Measurements from ENCODE around the gene DUSP15. TPM values are rescaled to one million over a fixed set of nuclear protein-coding genes. Genes with fewer than 3 reads are reported as not detected.

The DUSP15 gene
- polyA plus RNA-seq, 4 donors: 16.6 to 20.7 (median 19.1) TPM

DNA sequence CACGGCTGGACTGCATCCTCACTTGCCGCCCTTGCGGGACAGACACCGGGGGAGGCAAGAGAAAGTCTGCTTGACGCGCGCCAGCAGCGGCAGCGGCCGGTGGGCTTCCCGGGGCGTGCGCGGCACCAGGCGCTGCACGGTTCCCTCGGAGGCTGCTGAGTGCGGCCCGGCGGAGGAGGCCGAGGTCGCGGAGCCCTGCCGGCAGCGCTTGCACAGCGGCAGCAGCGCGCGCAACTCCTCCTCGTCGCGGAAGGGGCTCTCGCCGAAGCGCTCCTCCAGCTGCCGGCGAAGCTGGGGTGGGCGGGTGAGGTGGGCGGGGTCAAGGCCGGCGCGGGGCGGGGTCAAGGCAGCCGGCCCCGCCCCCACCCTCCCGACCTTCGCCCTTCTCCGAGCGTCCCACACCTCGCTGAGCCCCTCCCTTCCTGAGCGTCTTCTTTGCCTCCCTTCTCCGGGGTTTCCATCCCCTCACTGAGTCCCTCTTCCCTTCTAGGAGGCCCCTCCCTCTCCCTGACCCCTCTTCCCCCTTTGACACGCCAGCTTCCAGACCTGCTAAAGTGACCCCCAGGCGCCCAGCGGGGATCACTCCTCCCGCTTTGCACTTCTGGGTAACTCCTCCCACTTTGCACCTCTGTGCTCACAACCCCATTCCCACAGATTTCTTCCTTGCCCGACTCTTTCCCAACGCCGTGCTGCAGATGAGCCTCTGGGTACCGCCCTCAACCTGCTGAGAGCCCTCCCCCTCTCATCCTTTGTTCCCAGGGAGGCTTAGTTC lies 8.8 kb downstream of the DUSP15 start:
- peak in 1 of 4 donors; percentile 59 for DNase-seq (ENCODE audit: low read depth in 4 of 4, low spot score in 2 of 4)

DNA sequence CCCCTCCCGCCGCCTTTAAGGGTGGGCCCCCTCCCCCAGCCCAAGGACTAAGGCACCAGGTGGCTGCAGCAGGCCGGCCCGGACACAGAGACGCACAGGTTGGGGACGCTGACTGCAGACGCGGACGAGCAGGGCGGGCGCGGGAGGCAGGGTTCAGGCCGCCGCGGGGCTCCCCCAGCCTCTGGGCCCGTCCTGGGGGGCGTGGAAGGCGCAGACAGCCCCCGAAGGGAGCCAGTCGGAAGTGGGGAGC lies 9.3 kb downstream of the DUSP15 start:
- DNase-seq (ENCODE audit: low read depth in 4 of 4, low spot score in 2 of 4): no peak

DNA sequence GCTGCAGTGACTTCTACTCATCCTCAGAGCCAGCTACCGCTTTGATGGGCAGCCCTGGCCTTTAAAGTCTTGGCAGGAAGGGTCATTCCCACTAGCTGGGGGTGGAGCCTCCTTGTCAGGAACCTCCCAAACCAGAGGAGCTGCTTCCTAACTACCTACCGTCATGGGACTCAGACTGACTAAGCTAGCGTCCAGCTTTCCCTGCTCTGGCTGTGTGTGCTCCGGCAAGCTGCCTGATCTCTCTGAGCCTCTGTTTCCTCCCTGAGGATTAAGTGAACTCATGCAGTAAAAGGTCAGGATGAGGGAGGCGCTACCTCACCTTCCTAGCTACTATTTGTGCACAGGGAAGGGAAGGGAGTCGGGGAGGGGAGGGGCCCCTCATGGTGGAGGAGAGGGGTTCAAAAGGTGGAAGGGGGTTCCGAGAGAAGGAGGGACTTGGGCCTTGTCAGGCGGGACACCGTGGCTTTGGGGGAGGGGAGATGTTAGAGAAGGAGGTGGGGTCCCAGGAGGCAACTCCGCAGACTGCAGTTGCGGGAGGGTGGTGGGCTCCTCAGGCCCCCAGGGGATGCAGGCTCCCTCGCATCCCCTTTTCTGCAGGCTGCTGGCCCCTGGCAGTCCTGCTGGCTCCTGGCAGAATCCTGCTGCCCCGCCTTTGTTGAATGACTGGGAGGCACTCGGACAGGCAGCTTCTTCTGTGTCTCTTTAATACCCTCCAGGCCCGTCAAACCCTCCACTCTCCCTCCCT lies 9.8 kb downstream of the DUSP15 start:
- DNase-seq (ENCODE audit: low read depth in 4 of 4, low spot score in 2 of 4): no peak

DNA sequence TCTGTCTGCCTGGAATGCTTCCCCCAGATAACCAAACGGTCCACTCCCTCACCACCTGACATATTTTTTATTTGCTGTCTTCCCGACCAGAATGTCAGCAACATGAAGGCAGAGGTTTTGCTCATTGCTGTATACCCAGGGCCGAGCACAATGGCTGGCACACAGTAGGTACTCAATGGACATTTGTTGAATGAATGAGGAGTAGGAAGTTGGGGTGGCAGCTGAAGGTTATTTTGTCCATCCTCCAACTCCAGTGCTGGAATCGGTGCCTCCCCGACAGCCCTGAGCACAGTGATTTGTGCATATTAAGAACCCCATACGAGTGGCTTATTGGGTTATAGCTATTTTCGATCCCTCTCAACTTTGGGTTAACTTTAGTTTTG lies 10.3 kb downstream of the DUSP15 start:
- no peak for DNase-seq (ENCODE audit: low read depth in 4 of 4, low spot score in 2 of 4)

DNA sequence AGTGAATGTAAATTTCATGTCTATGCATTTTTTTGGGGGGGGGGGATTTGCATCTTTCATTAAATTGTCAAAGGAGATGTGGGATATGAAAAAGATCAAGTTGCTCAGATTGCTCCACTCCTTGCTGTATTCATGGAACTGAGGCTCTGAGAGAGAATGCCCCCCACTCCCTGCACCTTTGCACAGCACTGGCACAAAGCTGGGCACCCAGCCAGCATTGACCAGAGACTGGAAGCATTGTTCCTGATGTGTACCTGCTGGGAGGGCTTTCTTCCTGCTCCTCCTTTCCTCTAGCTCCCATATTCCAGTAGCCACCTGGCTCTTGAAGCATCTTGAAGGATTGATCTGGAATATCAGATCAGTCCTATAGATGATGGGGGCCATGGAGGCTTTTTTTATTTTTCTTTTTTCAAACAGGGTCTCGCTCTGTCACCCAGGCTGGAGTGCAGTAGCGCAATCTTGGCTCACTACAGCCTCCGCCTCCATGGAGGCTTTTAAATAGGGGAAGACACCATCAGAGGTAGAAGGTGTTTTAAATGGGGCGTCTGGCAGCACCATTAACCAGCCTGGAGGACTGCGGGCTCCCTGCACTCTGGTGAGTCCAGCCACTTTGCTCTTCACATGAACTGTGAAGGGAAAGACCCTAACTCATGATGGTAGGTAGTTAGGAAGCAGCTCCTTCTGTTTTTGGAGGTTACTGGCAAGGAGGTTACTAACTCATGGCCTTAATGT lies 10.9 kb downstream of the DUSP15 start:
- no peak for DNase-seq (ENCODE audit: low read depth in 4 of 4, low spot score in 2 of 4)

DNA sequence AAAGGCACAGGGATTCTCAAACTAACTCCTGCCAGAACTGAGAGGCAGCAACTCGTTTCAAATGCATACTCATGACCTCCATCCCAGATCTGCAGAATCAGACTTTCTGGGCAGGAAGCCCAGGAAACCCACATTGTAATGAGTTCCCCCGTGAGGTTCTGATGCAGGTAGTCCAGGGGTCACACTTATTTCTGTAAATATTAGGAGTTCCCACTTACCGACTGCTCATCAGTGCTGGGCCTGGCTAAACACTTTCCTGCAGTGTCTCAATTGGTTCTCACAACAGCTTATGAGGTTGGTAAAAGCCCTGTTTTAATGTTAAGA lies 11.6 kb downstream of the DUSP15 start:
- DNase-seq (ENCODE audit: low read depth in 4 of 4, low spot score in 2 of 4): no peak

DNA sequence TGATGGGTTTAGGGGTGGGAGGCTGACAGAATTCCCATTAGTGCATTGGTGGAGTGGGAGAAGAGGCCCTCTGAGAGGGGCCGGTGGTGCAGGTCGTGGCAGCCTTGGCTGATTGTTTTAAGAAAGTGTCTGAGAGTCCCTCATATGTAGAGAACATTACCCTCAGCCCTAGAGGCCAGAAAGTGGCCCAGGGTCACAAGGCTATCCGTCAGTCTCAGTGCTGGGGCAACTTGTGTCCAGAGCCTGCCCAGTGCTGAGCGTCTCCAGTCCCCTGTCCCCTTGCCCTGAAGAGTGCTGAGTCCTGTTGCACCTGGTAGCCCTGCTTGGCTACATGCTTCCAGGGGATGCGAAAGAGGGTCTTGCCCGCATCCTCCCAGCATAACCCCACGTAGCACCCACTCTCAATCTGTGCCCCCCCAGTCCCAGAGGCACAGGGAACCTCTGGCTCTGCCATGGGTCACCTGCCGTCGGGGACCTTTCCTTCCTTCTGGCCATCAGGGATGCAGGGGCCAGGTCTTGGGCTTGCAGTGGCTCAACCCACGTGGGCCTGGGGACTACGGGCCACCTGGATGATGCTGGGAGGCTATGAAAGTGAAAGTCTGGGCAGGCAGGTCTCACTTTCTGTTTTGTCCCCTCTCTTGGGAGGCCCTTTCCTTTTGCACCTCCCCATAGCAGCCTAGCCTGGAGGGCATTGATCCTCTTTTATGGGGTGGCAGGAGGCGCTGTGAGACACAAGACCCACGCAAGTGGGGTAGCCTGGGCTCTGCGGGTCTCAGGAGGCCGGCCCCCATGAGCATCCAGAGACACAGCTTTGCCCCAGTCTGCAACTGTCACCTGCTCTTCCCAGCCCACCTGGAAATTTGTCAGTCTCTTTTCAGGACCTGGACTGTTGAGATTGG lies 12.2 kb downstream of the DUSP15 start:
- no peak for DNase-seq (ENCODE audit: low read depth in 4 of 4, low spot score in 2 of 4)

DNA sequence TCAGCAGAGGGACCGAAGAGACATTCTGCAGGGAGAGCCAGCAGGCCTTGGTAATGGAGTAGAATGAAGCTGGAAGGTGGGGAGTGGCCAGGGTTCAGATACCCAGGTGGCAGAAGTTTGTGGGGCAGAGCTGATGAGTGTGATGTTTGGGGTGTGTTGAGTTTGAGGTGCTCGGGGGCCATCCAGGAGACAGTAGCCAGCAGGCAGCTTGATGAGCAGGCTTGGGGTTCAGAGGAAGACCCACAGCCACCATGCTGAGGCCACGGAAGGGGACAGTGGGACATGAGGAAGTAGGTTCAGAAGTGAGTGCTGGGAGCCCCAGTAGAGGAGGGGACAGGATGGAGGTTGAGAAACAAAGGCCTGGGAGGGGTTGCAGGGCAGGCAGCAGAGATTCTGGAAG lies 13.8 kb downstream of the DUSP15 start:
- no peak for DNase-seq (ENCODE audit: low read depth in 4 of 4, low spot score in 2 of 4)

DNA sequence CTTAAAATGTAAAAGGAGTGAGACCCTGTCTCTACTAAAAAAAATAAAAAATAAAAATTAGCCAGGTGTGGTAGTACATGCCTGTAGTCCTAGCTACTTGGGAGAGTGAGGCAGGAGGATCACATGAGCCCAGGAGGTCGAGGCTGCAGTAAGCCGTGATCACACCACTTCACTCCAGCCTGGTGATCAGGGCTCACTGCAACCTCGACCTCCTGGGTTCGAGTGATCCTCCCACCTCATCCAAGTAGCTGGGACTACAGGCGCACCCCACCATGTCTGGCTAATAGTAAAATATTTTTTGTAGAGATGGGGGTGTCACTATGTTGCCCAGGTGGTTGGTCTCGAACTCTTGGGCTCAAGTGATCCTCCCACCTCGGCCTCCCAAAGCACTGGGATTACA lies 16.8 kb downstream of the DUSP15 start:
- no peak for DNase-seq (ENCODE audit: low read depth in 4 of 4, low spot score in 2 of 4)

DNA sequence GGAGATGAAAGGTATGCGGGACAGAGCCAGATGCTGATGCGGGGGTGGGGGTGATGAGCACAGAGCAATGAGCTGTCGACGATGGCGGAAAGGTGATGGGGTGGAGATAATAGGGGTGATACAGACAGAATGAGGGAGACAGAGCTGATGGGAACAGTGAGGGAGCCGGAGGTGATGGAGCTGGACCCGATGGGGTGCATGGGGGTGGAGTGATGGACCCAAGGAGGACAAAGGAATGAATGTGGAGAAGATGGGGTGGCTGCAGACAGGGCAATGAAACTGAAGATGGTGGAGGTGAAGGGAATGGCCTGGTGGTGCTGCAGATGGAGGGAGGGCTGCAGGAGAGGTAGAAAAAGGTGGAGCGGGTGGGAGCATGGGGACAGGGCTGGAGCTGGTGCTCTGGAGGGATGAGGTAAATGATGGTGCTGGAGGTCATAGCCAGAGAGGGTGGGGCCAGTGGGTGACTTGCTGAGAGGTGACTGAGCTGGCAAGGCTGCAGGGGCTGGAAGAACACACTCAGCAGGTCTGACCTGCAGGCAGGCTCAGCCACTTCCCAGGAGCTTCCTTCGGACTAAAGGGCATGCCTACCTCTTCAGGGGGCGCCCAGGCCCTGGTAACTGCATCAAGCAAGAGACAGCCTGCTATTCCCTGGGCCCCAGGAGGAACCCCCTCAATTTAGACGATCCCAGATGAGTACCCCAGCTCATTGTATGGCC lies 18.9 kb downstream of the DUSP15 start:
- no peak for DNase-seq (ENCODE audit: low read depth in 4 of 4, low spot score in 2 of 4)

DNA sequence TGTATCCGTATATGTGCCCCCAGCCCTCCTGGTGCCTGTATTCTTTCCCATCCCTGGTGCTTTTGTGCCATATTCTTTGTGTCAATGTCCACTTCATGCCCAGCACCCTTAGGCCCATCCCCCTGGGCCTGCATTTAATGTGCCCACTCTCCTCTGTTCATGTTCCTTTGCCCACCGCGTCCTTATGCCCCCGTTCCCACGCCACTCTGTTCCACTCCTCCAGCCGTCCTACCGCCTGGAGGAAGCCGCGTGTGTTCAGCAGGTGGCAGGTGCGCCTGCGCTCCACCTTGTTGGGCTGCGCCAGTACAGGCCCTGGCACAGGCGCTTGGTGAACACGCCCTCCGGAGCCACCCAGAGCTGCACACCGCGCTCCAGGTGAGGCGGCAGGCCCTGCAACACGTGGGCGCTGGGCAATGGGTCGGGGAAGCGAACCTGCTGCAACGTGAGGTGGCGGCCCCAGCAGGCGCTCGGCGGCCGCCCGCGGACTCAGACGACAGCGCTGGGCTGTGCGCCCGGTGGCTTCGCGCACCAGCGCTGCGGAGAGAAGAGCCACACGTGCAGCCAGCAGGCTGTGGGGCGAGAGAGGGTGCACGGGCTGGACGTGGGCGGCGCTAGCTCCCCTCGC lies 20.9 kb downstream of the DUSP15 start:
- no peak for DNase-seq (ENCODE audit: low read depth in 4 of 4, low spot score in 2 of 4)

DNA sequence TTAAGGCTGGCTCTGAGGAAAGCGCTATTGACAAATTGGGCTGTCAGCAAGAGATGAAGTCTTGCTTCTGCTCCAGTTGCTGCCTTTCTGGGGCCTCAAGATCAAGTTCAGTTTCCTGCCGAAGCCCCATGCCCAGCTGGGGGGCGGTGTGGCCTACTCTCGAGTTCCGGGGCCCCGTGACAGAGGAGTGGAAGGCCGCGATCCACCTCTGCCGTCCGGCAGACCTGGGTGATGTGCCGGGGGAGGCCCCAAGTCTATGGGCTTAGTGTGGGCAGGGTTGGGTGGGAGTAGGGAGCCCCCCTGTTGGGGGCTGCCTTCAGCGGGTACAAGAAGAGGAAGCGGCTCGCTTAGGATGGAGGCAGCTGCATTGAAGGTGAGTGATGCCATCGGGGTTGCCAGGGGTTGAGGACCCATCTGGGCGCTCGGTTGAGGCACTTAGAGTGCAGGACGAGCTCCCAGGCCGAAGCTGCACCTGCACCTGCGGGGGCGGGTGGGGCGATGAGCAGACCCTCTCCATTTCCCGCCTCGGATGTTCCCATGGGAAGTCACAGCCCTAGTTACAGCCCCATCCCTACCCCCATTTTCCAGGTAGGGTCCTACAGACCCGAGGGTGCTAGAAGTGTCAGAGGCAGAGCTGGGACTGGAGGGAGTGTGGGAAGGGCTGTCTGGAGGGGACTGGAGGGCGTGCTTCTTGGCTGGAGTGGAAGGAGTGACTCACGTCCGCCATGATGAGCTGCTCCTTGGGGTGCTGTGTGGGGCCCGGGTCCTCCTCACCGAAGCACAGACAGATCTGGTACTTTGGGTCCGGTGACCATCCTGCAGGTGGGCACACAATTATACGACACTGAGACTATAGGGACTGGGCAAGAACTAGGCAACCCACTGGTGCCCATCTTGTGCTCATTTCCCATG lies 22.0 kb downstream of the DUSP15 start:
- DNase-seq (ENCODE audit: low read depth in 4 of 4, low spot score in 2 of 4): no peak

DNA sequence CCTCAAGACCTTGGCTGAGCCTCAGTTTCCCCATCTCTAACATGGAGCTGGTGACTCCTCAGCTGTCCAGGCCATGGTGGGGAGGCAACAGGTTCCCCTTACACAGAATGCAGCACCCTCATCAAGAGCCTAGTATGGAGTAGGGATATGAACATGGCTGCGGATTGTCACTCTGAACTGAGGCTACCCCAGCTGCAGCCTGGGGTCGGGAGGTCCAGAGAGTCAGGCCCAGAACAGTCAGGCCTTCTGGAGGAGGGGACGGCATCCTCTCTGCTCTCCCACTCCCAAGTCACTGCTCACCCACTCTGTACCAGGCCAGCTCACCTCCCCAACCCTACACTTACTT lies 23.6 kb downstream of the DUSP15 start:
- DNase-seq (ENCODE audit: low read depth in 4 of 4, low spot score in 2 of 4): no peak

DNA sequence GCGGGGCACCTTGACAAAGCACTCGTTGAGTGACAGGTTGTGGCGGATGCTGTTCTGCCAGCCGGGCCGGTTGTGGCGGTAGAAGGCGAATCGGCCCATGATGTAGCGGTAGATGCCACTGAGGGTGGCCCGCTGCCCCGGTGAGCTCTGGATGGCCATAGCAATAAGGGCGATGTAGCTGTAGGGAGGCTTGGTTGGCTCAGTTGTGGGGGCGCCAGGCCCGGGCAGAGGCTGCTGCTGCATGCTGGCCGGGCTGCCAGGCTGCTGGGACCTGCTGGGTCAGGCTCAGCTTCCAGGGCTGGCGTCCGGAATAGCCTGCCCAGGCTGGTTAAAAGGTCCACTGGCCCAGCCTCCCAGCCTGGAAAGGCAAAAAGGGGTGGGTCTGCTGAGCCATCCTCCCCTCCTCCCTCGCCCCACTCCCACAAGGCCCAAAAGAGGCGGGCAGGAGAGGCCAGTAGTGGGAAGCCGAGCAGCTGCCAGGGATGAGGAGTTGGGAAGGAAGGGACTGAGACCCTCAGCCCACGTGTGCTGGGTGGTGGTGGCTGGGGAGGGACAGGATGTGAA lies 24.9 kb downstream of the DUSP15 start, which contains the start of gene FOXS1:
FOXS1 (minus strand) TSS at position 305 of the 564 bp plus-strand sequence; CDS start at position 243, 62 bp downstream.
- DNase-seq (ENCODE audit: low read depth in 4 of 4, low spot score in 2 of 4): no peak

DNA sequence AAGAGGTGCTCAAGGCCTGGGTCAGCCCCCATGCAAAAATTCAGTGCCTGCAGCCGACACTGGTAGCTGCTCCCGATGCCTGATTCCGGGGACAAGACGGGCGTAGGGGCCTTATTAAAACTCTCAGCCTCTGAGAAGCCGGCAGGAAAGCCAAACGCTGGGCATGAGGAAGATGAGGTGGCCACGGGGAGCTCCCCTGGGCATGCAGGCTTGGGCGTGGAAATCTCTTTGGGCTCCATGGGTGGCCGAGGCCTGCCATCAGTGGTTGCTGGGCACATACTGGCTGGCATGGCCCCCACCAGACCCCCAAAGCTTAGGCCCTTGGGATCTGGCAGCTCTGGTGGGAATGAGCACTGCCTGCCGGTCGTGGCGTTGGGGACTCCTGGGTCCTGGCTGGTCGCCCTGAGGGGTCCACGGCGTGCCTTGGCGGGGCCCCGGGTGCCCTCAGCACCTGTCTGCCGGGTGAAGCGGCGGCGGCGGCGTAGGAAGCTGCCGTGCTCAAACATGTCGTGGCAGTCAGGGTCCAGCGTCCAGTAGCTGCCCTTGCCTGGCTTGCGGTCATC lies 25.5 kb downstream of the DUSP15 start:
- no peak for DNase-seq (ENCODE audit: low read depth in 4 of 4, low spot score in 2 of 4)

DNA sequence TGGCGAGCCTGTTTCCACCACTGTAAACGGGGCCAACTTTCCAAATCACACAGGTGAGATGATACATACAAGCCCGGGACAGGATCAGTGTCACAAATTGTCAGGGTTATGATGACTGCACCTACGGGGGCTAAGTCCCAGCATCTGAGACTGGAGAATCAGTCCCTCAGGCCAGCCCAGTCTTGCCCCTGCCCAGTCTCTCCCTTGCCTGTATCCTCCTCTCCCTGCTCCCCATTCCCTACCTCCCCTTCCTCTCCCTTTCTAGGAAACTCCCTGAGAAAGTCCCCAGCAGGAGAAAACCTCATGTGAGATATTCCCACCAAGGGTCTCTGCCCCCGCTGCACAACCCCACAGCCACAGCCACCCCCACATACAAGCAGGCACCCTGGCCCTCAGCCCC lies 26.4 kb downstream of the DUSP15 start:
- no peak for DNase-seq (ENCODE audit: low read depth in 4 of 4, low spot score in 2 of 4)

DNA sequence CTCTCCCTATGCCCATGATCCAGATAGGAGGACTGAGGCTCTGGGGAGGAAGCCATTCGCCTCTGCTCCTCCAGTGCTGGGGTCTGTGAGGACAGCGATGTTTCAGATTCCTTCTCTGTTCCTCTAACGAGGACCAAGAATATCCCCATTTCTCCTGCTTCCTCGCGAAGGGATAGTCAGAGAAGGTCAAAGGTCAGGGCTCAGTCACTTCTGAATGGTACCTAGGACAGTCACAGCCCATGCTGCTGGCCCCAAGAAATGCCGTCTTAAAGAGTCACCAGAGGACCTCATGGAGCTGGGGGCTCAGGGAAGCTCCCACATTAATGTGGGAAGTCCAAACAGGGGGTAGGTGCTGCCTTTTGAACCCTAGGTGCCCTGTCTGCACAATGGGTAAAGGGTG lies 27.0 kb downstream of the DUSP15 start:
- no peak for DNase-seq (ENCODE audit: low read depth in 4 of 4, low spot score in 2 of 4)

DNA sequence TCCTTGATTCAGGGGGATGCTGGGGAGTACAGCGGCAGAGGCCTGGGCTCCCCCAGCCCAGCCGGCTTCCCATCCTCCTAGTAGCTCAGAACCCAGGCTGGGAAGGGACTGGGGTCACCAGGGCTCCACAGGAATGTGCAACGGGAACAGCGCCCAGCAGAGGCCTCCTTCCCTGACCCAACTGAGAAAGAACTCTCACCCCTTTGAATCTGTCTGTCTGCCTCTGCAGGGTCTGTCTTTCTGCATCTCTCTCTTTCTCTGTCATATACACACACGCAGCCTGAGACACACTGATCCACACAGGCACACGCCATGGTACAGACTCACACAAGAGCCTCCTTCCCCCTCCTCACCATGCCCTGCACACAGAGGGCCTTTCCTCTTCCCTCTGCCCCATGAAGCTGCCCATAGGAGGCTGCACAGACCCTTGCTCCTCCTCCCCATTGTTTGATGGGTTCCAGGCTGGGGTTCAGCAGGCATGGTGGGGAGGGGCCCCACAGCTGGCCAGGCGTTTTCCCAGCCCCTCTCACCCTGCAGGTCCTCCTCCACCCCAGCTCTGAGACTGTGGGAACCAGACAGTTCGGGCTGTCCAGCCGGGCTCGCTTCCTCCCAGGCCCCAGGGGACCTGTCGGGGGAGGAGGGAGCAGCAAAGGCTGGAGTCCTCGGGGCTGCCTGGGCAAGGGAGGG lies 27.7 kb downstream of the DUSP15 start:
- DNase-seq (ENCODE audit: low read depth in 4 of 4, low spot score in 2 of 4): peak; percentile 55 to 69 (median 64)
